K562 (cell line): ENCODE results near the gene CDS2. TPM values are rescaled to one million over a fixed set of nuclear protein-coding genes. Genes with fewer than 3 reads are reported as not detected.

Source experiments
- ATAC-seq: fragments of 200-7000 bp; cut with Tn5 transposase; 3 replicates; pipeline ENCODE4 v1.9.1; 2020; ENCODE audit warnings: moderate library complexity
- BruUV-seq: library from RNA; stranded (reverse); fragments of 400-500 nt; replicated peaks from 2 replicates; lab custom pipeline; 2021; lab: Mats Ljungman, UMichigan
- CTCF ChIA-PET: fragments of 300-600 bp; formaldehyde crosslinking; extraction: SDS; loops from one replicate; lab custom pipeline; 2021; ENCODE audit warnings: low intra/inter-chr PET ratio; lab: Yijun Ruan, JAX
- POLR2A ChIA-PET: fragments of 300-600, 350-650 bp; sonication (Branson Sonifier 250); formaldehyde crosslinking; extraction: SDS; loops from one replicate; lab custom pipeline; 2021; ENCODE audit warnings: antibody characterized with exemption, inconsistent platforms; lab: Yijun Ruan, JAX
- DNase-seq, 4 experiments: peaks; one replicate each; pipeline versions ENCODE4 v3.0.0 to v3.0.0-alpha.2; 2011 to 2018; ENCODE audit warnings: low spot score in 3 of 4, mixed read lengths in 3 of 4; ENCODE audit errors: extremely low read depth in 1 of 4
- FAIRE-seq: peaks from 2 replicates; lab custom pipeline; 2011; peaks lifted over from hg19 to GRCh38; lab: Jason Lieb, UNC
- H2AFZ ChIP-seq: 2 replicates; pipeline ENCODE4 v1.6.0; 2011; ENCODE audit warnings: low read depth, low read length, control low read depth, inconsistent platforms
- H3K27ac ChIP-seq: fragments of 200-600 bp; 3 replicates; pipeline ENCODE4 v1.8.0; 2011; ENCODE audit warnings: low read depth, mild to moderate bottlenecking, control low read depth, inconsistent platforms, low read length, moderate library complexity, mixed read lengths; ENCODE audit errors: extremely low read depth
- H3K27me3 ChIP-seq, 2 experiments: fragments of 300-600 bp in 1 of 2; 2 replicates in 1 of 2; 3 replicates in 1 of 2; pipeline versions ENCODE4 v1.6.0 to v1.8.0; 2011; ENCODE audit warnings: inconsistent platforms in 2 of 2, low read length in 2 of 2, mild to moderate bottlenecking in 1 of 2, mixed read lengths in 1 of 2, moderate library complexity in 1 of 2; ENCODE audit not compliant: control insufficient read depth in 2 of 2, insufficient read depth in 2 of 2
- H3K36me3 ChIP-seq: fragments of 300-600 bp; 3 replicates; pipeline ENCODE4 v1.8.0; 2011; ENCODE audit warnings: mild to moderate bottlenecking, low read length, inconsistent platforms; ENCODE audit not compliant: control insufficient read depth, insufficient read depth
- H3K4me1 ChIP-seq, 2 experiments: fragments of 200-600 bp in 1 of 2; replicated peaks in 1 of 2; 2 replicates in 1 of 2; 3 replicates in 1 of 2; pipeline versions ENCODE4 v1.5.1 to v1.8.0; 2011; ENCODE audit warnings: inconsistent platforms in 2 of 2, low read length in 2 of 2, mild to moderate bottlenecking in 1 of 2, mixed read lengths in 1 of 2, moderate library complexity in 1 of 2; ENCODE audit not compliant: control insufficient read depth in 2 of 2, insufficient read depth in 2 of 2
- H3K4me2 ChIP-seq: 2 replicates; pipeline ENCODE4 v1.6.1; 2011; ENCODE audit warnings: low read length, control low read depth, inconsistent platforms, mixed read lengths; ENCODE audit not compliant: insufficient read depth
- H3K4me3 ChIP-seq: fragments of 200-600 bp; sonication (generic), shearing (Covaris generic); 2 replicates; pipeline ENCODE4 v1.5.1; 2016; ENCODE audit warnings: control low read depth, inconsistent platforms
- H3K79me2 ChIP-seq: fragments of 200-600 bp; 3 replicates; pipeline ENCODE4 v1.8.0; 2011; ENCODE audit warnings: low read length, inconsistent platforms; ENCODE audit not compliant: control insufficient read depth, insufficient read depth
- H3K9ac ChIP-seq, 2 experiments: 2 replicates each; pipeline versions ENCODE4 v1.6.0 to v1.6.1; 2011; ENCODE audit warnings: low read depth in 2 of 2, low read length in 2 of 2, control low read depth in 1 of 2, inconsistent platforms in 1 of 2, mild to moderate bottlenecking in 1 of 2, mixed read lengths in 1 of 2; ENCODE audit not compliant: insufficient read depth in 1 of 2
- H3K9me1 ChIP-seq: one replicate; pipeline ENCODE4 v1.6.0; 2011; ENCODE audit warnings: inconsistent platforms, mild to moderate bottlenecking, low read length, moderate library complexity; ENCODE audit not compliant: control insufficient read depth, insufficient read depth
- H3K9me3 ChIP-seq: replicated peaks from 2 replicates; pipeline ENCODE4 v1.5.1; 2011; ENCODE audit warnings: low read depth, low read length, inconsistent platforms; ENCODE audit not compliant: control insufficient read depth, insufficient read depth
- H4K20me1 ChIP-seq: replicated peaks from 2 replicates; pipeline ENCODE4 v1.6.1; 2011; ENCODE audit warnings: low read length, inconsistent platforms, mixed read lengths; ENCODE audit not compliant: control insufficient read depth, insufficient read depth
- BDP1 ChIP-seq: IDR thresholded peaks from 3 replicates; pipeline ENCODE4 v1.6.1; 2011; ENCODE audit not compliant: insufficient read length, insufficient read depth
- CAMTA2 ChIP-seq: fragments of 250-450 bp; sonication (Bioruptor Pico); conservative IDR thresholded peaks from 2 replicates; pipeline ENCODE4 v1.5.1; 2022
- CC2D1A ChIP-seq: fragments of 450-650 bp; IDR thresholded peaks from 2 replicates; pipeline ENCODE4 v1.6.1; 2017; ENCODE audit warnings: mild to moderate bottlenecking
- COPS2 ChIP-seq: fragments of 450-650 bp; conservative IDR thresholded peaks from 2 replicates; pipeline ENCODE4 v1.6.1; 2016; ENCODE audit warnings: mild to moderate bottlenecking, moderate library complexity
- CREB3 ChIP-seq: fragments of 450-650 bp; conservative IDR thresholded peaks from 2 replicates; pipeline ENCODE4 v1.6.1; 2016; ENCODE audit warnings: missing genetic modification characterization, low read depth, mild to moderate bottlenecking, missing compliant biosample characterization, moderate library complexity
- ERF ChIP-seq: fragments of 450-650 bp; formaldehyde crosslinking; IDR thresholded peaks from 2 replicates; pipeline ENCODE4 v1.4.0; 2020; ENCODE audit warnings: mild to moderate bottlenecking, mixed read lengths
- KLF13 ChIP-seq: fragments of 450-650 bp; IDR thresholded peaks from 2 replicates; pipeline ENCODE4 v1.6.1; 2016; ENCODE audit warnings: missing genetic modification characterization, low read depth, mild to moderate bottlenecking, missing compliant biosample characterization, moderate library complexity, borderline replicate concordance
- MAX ChIP-seq: sonication (generic); formaldehyde crosslinking; IDR thresholded peaks from 2 replicates; pipeline ENCODE4 v1.9.0; 2022; ENCODE audit warnings: mild to moderate bottlenecking, missing genetic modification reagents
- MYBL2 ChIP-seq, 2 experiments: fragments of 450-650 bp in 1 of 2; sonication (generic) in 1 of 2; formaldehyde crosslinking in 1 of 2; IDR thresholded peaks; 2 replicates each; pipeline versions ENCODE4 v1.6.1 to v1.8.1; 2017 to 2022; ENCODE audit warnings: borderline replicate concordance in 1 of 2, inconsistent platforms in 1 of 2, low read depth in 1 of 2, mild to moderate bottlenecking in 1 of 2, missing genetic modification reagents in 1 of 2, moderate library complexity in 1 of 2
- NCOR1 ChIP-seq: fragments of 450-650 bp; IDR thresholded peaks from 2 replicates; pipeline ENCODE4 v1.6.1; 2016; ENCODE audit warnings: mild to moderate bottlenecking, moderate library complexity
- NUFIP1 ChIP-seq: fragments of 450-650 bp; IDR thresholded peaks from 2 replicates; pipeline ENCODE4 v1.6.1; 2018; ENCODE audit not compliant: partially characterized antibody
- PATZ1 ChIP-seq: fragments of 250-450 bp; sonication (Bioruptor Pico); IDR thresholded peaks from 2 replicates; pipeline ENCODE4 v1.5.0; 2020; ENCODE audit warnings: mild to moderate bottlenecking, borderline replicate concordance
- PCBP2 ChIP-seq: fragments of 200-400 bp; formaldehyde crosslinking; IDR thresholded peaks from 2 replicates; pipeline ENCODE4 v1.6.1; 2018; ENCODE audit warnings: low read length, low read depth, mild to moderate bottlenecking, moderate library complexity; ENCODE audit not compliant: poor library complexity, severe bottlenecking
- PHF20 ChIP-seq: fragments of 450-650 bp; IDR thresholded peaks from 2 replicates; pipeline ENCODE4 v1.6.1; 2018; ENCODE audit not compliant: partially characterized antibody
- POLR2A ChIP-seq: fragments of 450-650 bp; conservative IDR thresholded peaks from 2 replicates; pipeline ENCODE4 v1.6.1; 2016
- SAFB ChIP-seq: fragments of 200-400 bp; formaldehyde crosslinking; IDR thresholded peaks from 2 replicates; pipeline ENCODE4 v1.6.1; 2017; ENCODE audit warnings: low read depth, low read length, borderline replicate concordance
- SAP30 ChIP-seq: fragments of 200-600 bp; sonication (generic); IDR thresholded peaks from 2 replicates; pipeline ENCODE4 v1.6.1; 2012; ENCODE audit warnings: borderline replicate concordance, low read depth, mild to moderate bottlenecking, moderate library complexity, low read length, control low read depth, inconsistent platforms; ENCODE audit not compliant: insufficient read depth, poor library complexity, severe bottlenecking
- SRSF7 ChIP-seq: fragments of 200-400 bp; formaldehyde crosslinking; optimal IDR thresholded peaks from 2 replicates; pipeline ENCODE3; 2017; ENCODE audit warnings: mild to moderate bottlenecking, low read depth, low read length
- ZBED1 ChIP-seq: IDR thresholded peaks from 2 replicates; pipeline ENCODE4 v1.6.1; 2014
- ZEB2 ChIP-seq: fragments of 450-650 bp; IDR thresholded peaks from 2 replicates; pipeline ENCODE4 v1.6.1; 2016
- ZFPM2 ChIP-seq: fragments of 250-450 bp; sonication (Bioruptor Pico); IDR thresholded peaks from 2 replicates; pipeline ENCODE4 v1.5.1; 2022; ENCODE audit warnings: mild to moderate bottlenecking
- ZNF217 ChIP-seq: sonication (generic); formaldehyde crosslinking; IDR thresholded peaks from 2 replicates; pipeline ENCODE4 v1.8.0; 2022; ENCODE audit warnings: mild to moderate bottlenecking, missing genetic modification reagents
- ZNF644 ChIP-seq: fragments of 200-800 bp; sonication (Bioruptor generic); IDR thresholded peaks from 2 replicates; pipeline ENCODE4 v1.6.1; 2016; ENCODE audit warnings: low read depth, missing genetic modification characterization, missing compliant biosample characterization
- WGBS: fragments of 100-300 bp; shearing (Covaris generic); methylation state at CpG from one replicate; pipeline ENCODE4 v1.1.6; 2016; ENCODE audit warnings: low coverage, mixed read lengths; ENCODE audit not compliant: insufficient coverage; ENCODE audit errors: missing lambda C conversion rate; 5-methylcytosine and 5-hydroxymethylcytosine counted together
- in situ Hi-C: fragments of 300-500 bp; cut with MboI; formaldehyde crosslinking; loops from 4 replicates; pipeline ENCODE4 v1.15.0; 2018; ENCODE audit warnings: inconsistent platforms, mixed read lengths
- intact Hi-C: fragments of 100-400 bp; cut with micrococcal nuclease; formaldehyde crosslinking; loops from 2 replicates; pipeline ENCODE4 v1.14.2; 2022
- polyA plus RNA-seq, 8 experiments: library from polyadenylated mRNA; depleted of rRNA in 4 of 8; stranded (reverse) in 5 of 8; unstranded in 3 of 8; fragments of >200 nt; fragmentation: Nextera tagmentation in 2 of 8; fragmentation: Illumina TruSeq in 1 of 8; extraction: Ambion mirVana in 2 of 8; extraction: Trizol in 1 of 8; gene quantifications; 2 replicates each; pipeline versions ENCODE4 v1.2.1 to v1.2.3, GENCODE V29; 2011 to 2014; ENCODE audit warnings: inconsistent platforms in 1 of 8, missing spikeins in 1 of 8
- total RNA-seq, 7 experiments: library from RNA; depleted of rRNA in 6 of 7; stranded (reverse); fragments of >200 nt in 6 of 7; fragmentation: Illumina TruSeq in 2 of 7; extraction: Trizol in 2 of 7; gene quantifications; 2 replicates each; pipeline versions ENCODE4 v1.2.1 to v1.2.3, GENCODE V29; 2011 to 2021; ENCODE audit warnings: low replicate concordance in 1 of 7

The CDS2 gene
- total and polyA plus RNA-seq, 9 of the 15 experiments (the other 6 are each of a cell fraction or from before 2014, with no cell fraction given), result 6.4 to 46.4 (median 12.2) TPM

GRCh38 chr20:5119143-5119434 is 7.7 kb upstream of the CDS2 start:
- Histone ChIP-seq H3K4me3 (peak overlapping the region; percentile 77), H3K9me3 (no peaks in the 10 kb centered on the region), H3K4me2 (peak overlapping the region; percentile 91), H4K20me1 (peaks cover 14% of the 10 kb centered on the region), H3K9me1 (no peaks in the 10 kb centered on the region), H3K79me2 (peaks cover 45% of the 10 kb centered on the region), H3K9ac (peak overlapping the region; percentile 94 to 97), H3K27ac (peak overlapping the region; percentile 94), H3K27me3 (no peaks in the 10 kb centered on the region), H2AFZ (peak overlapping the region; percentile 84), H3K36me3 (peaks cover 48% of the 10 kb centered on the region), H3K4me1 (peaks cover 13 to 16% of the 10 kb centered on the region in 2 experiments; a peak in 3 of 5 replicates)
- FAIRE-seq (no peak), ATAC-seq (no peak), DNase-seq (no peak)
- intact Hi-C loops (no loop called here), in situ Hi-C loops (no loop called here)
- no TSS peak for BruUV-seq
- CTCF ChIA-PET, result interaction anchor here (0.9 kb wide), 1 partner anchor 73 kb away, joined by 3 read pairs; no protein-coding TSS in a partner anchor
- POLR2A ChIA-PET, result interaction anchor here (0.7 to 1.7 kb wide), 5 partner anchors 9 to 77 kb away, joined by 3 to 8 read pairs (median 3); no protein-coding TSS in a partner anchor
- under 1% methylated on average over 17 of the region's 21 CpGs for WGBS
- no peak for TF ChIP-seq PHF20
- no peak for TF ChIP-seq ZEB2
- TF ChIP-seq POLR2A, result no peak
- no peak for TF ChIP-seq NCOR1
- no peak for TF ChIP-seq CREB3
- no peak for TF ChIP-seq NUFIP1
- no peak for TF ChIP-seq CAMTA2 (CRISPR knock-in tag)
- TF ChIP-seq ZNF644, result no peak
- TF ChIP-seq ZBED1, result no peak
- no peak for TF ChIP-seq SRSF7
- TF ChIP-seq MAX (CRISPR knock-in tag), result no peak
- TF ChIP-seq ZNF217, result no peak
- TF ChIP-seq PATZ1, result no peak
- no peak for TF ChIP-seq ZFPM2
- TF ChIP-seq MYBL2 (IDR thresholded peaks at IDR 0.05; ENCODE audit: low read depth), result peak; percentile 59
- TF ChIP-seq MYBL2 (CRISPR knock-in tag; IDR thresholded peaks at IDR 0.05; ENCODE audit: borderline replicate concordance), result peak; percentile 73; the same call in 1 of the 2 replicates
- no peak for TF ChIP-seq ERF
- no peak for TF ChIP-seq KLF13
- no peak for TF ChIP-seq CC2D1A
- TF ChIP-seq BDP1, result no peak
- TF ChIP-seq COPS2, result no peak
- peak; percentile 93 for TF ChIP-seq SAP30
- TF ChIP-seq SAFB, result no peak
- no peak for TF ChIP-seq PCBP2
